BE2C (cell line): ENCODE data around the gene CAMTA1.

ENCODE experiments used
- DNase-seq: peaks from one replicate; pipeline ENCODE4 v3.0.0-alpha.2; 2020
- H3K27me3 ChIP-seq: fragments of 250-450 bp; sonication (Bioruptor Pico); 2 replicates; pipeline ENCODE4 v1.5.1; 2020; ENCODE audit warnings: mild to moderate bottlenecking
- H3K36me3 ChIP-seq: fragments of 250-450 bp; sonication (Bioruptor Pico); 2 replicates; pipeline ENCODE4 v1.5.1; 2020; ENCODE audit warnings: mild to moderate bottlenecking
- H3K4me1 ChIP-seq: fragments of 250-450 bp; sonication (Bioruptor Pico); 2 replicates; pipeline ENCODE4 v1.5.1; 2020
- H3K4me3 ChIP-seq: 2 replicates; pipeline ENCODE4 v1.5.1; 2011; ENCODE audit warnings: low read depth, low read length
- H3K9me3 ChIP-seq: fragments of 250-450 bp; sonication (Bioruptor Pico); 2 replicates; pipeline ENCODE4 v1.5.1; 2020
- CTCF ChIP-seq: IDR thresholded peaks from 2 replicates; pipeline ENCODE4 v1.5.1; 2012; ENCODE audit warnings: mild to moderate bottlenecking, low read depth, low read length

Gene CAMTA1

GRCh38 chr1:7632176-7632575, 846.9 kb downstream of the CAMTA1 start:
- no peak for DNase-seq
- Histone ChIP-seq H3K9me3 (no peaks in the 10 kb centered on the region), H3K4me3 (no peak overlapping the region), H3K4me1 (peaks cover 34% of the 10 kb centered on the region), H3K27me3 (no peaks in the 10 kb centered on the region), H3K36me3 (no peaks in the 10 kb centered on the region)
- TF ChIP-seq CTCF, result no peak

- Histone ChIP-seq H3K27me3 (no peaks in the 10 kb centered on the region), H3K36me3 (no peaks in the 10 kb centered on the region), H3K9me3 (no peaks in the 10 kb centered on the region), H3K4me1 (peaks cover 34% of the 10 kb centered on the region), H3K4me3 (no peak overlapping the region)
- TF ChIP-seq CTCF, result no peak
- DNase-seq, result no peak
Measured at GRCh38 chr1:7632681-7633080, 847.4 kb downstream of the CAMTA1 start.

- TF ChIP-seq CTCF, result no peak
- H3K9me3 ChIP-seq, result no peaks in the 10 kb centered on the region
- H3K36me3 ChIP-seq, result no peaks in the 10 kb centered on the region
- no peaks in the 10 kb centered on the region for H3K27me3 ChIP-seq
- DNase-seq, result no peak
- peaks cover 24% of the 10 kb centered on the region for H3K4me1 ChIP-seq
- H3K4me3 ChIP-seq, result no peak overlapping the region
Measured at GRCh38 chr1:7633506-7634245, 848.4 kb downstream of the CAMTA1 start.

- Histone ChIP-seq H3K36me3 (no peaks in the 10 kb centered on the region), H3K9me3 (no peaks in the 10 kb centered on the region), H3K4me1 (peaks cover 16% of the 10 kb centered on the region), H3K4me3 (no peak overlapping the region), H3K27me3 (no peaks in the 10 kb centered on the region)
- TF ChIP-seq CTCF, result no peak
- DNase-seq, result no peak
Measured at GRCh38 chr1:7634546-7635240, 849.4 kb downstream of the CAMTA1 start.

GRCh38 chr1:7636795-7637526, 851.7 kb downstream of the CAMTA1 start:
- H3K36me3 ChIP-seq, result no peaks in the 10 kb centered on the region
- no peaks in the 10 kb centered on the region for H3K9me3 ChIP-seq
- peaks cover 4% of the 10 kb centered on the region for H3K4me1 ChIP-seq
- TF ChIP-seq CTCF, result no peak
- no peak for DNase-seq
- no peaks in the 10 kb centered on the region for H3K27me3 ChIP-seq
- no peak overlapping the region for H3K4me3 ChIP-seq
